ENCODE measurements around the gene PASD1. TPM values are rescaled to one million over a fixed set of nuclear protein-coding genes. Genes with fewer than 3 reads are reported as not detected.
"Not testable (repeated sequence)": the region's sequence is repeated elsewhere in the genome, so short reads cannot be mapped to it uniquely, and the experiment has no call there.

The PASD1 gene, protein sequence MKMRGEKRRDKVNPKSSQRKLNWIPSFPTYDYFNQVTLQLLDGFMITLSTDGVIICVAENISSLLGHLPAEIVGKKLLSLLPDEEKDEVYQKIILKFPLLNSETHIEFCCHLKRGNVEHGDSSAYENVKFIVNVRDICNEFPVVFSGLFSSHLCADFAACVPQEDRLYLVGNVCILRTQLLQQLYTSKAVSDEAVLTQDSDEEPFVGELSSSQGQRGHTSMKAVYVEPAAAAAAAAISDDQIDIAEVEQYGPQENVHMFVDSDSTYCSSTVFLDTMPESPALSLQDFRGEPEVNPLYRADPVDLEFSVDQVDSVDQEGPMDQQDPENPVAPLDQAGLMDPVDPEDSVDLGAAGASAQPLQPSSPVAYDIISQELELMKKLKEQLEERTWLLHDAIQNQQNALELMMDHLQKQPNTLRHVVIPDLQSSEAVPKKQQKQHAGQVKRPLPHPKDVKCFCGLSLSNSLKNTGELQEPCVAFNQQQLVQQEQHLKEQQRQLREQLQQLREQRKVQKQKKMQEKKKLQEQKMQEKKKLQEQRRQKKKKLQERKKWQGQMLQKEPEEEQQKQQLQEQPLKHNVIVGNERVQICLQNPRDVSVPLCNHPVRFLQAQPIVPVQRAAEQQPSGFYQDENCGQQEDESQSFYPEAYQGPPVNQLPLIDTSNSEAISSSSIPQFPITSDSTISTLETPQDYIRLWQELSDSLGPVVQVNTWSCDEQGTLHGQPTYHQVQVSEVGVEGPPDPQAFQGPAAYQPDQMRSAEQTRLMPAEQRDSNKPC
- total RNA-seq (2014; rRNA removed; shearing (Covaris generic)), result not detected in 2 replicates

DNA sequence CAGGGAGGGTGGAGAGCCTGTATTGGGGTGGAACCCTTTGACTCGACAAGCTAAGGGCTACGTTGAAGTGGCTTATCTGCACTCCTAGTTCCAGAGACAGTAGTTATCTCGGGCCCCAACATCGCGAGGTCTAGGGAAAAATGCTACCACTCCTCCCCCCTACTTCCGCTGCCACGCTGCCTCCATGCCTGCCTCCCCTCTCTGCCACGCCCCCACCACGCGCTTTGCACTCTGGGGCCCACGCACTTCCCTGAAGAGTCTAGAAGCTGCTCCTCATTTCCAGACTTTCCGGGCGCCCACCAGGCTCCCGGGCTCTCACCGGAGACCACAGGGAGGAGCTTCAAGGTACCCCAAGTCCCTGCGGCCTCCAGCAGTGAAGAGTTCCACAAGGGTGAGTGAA lies at the start of gene PASD1:
Gene PASD1, plus strand, starts transcription at position 227 of the 400 bp plus-strand sequence. CDS start 37,879 bp downstream, outside the sequence.
- H3K4me3 ChIP-seq (ENCODE audit: insufficient read depth, low read depth, low read length), result no peak within 1 kb of the TSS
- no peaks in the 10 kb centered on the region for H3K36me3 ChIP-seq (replicated peaks; ENCODE audit: control insufficient read depth, insufficient read depth, low read length)
- DNase-seq, result peak; percentile 18
- H3K27me3 ChIP-seq (ENCODE audit: control insufficient read depth, insufficient read depth, low read length), result no peaks in the 10 kb centered on the region

DNA sequence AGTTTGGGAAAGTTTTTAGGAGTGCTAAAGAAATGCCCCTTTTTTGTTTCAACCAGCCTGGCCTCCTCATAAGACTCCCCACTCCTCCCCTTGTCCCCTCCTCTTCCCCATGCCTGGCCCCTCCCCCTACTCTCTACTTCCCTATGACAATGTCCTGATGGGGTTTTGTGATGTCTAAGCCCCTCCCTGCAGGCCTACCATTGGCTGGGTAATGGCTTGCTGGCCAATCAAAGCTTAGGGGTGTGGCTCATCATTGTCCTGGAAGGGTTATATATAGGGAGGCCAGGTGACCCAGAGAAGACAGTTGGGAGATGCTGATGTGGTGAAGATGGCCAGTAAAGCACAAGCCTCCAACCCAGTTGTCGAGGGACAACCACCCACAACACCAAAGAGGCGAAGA lies 48.2 kb upstream of the PASD1 start:
- Histone ChIP-seq H3K36me3 (replicated peaks; ENCODE audit: control insufficient read depth, insufficient read depth, low read length) (no peaks in the 10 kb centered on the region), H3K27me3 (ENCODE audit: control insufficient read depth, insufficient read depth, low read length) (no peaks in the 10 kb centered on the region), H3K4me3 (ENCODE audit: insufficient read depth, low read depth, low read length) (no peak overlapping the region)
- DNase-seq, result no peak

DNA sequence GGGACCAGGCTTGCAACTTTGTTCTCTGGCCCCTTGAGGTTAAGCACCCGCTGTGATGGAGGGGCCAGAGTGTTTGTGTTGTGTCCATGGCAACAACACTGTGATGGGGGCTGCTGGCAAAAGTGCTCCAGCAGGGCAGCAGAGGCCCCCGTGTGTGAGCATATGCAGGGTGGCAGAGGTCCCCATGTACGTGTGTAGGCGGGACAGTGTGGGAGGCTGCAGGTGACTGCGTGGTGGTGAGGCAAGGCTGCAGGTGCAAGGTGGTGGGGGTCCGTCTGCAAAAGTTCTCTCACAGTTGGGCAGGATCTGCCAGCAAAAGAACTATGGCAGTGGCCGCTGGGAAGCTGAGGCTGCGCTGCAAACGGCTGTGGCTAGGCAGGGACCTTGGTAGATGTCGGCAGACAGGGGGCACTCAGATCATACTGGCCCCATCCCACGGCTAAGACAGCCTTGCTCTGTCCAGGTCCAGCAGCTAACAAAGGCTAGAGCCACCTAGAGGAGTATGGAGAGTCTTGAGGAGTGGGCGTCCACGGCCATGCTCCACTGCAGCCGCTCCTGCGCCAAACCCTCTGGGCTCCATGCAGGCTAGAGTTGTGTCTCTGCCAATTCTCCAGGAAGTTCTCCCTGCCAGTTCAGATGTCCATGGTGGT lies 46.8 kb upstream of the PASD1 start:
- Histone ChIP-seq H3K27me3 (ENCODE audit: control insufficient read depth, insufficient read depth, low read length) (no peaks in the 10 kb centered on the region), H3K4me3 (ENCODE audit: insufficient read depth, low read depth, low read length) (no peak overlapping the region), H3K36me3 (replicated peaks; ENCODE audit: control insufficient read depth, insufficient read depth, low read length) (no peaks in the 10 kb centered on the region)
- no peak for DNase-seq

DNA sequence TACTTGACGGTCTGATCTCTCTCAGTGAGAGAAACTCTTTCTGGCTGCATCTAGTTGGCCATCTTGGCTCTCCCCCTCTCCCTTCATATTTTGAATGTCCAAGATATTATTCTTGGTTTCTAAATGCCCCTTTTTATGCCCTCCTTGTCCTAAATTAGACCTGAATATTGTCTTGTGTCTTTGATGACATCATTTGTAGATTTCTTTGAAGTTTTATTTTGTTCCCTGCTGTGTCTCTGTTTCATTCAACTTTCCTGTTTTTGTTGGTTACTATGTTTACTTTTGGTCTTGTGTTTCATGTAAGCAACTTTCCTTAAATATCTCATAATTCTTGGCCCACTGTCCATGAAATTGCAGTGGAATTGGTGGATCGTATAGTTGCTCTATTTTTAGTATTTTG lies 46.1 kb upstream of the PASD1 start:
- H3K27me3 ChIP-seq (ENCODE audit: control insufficient read depth, insufficient read depth, low read length), result no peaks in the 10 kb centered on the region
- no peak overlapping the region for H3K4me3 ChIP-seq (ENCODE audit: insufficient read depth, low read depth, low read length)
- H3K36me3 ChIP-seq (replicated peaks; ENCODE audit: control insufficient read depth, insufficient read depth, low read length), result no peaks in the 10 kb centered on the region
- DNase-seq, result no peak

DNA sequence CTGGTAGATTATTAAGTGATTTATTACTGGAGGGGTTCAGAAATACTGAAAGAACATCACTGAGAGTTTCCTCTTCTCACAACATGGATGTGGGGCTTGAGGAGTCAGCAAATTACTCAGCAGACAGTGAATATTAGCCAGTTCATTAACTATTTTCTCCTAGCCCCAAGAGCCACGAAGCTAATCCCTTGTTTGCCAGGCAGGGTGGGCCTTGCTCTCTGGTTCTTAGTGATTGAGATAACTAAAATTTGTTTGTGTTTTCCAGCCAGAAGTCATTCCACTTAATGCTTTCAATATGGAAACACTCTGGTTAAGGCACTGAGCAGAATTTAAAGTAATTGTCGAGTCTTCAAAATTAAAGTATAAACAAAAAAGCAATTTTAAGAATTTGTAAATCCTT lies 40.1 kb upstream of the PASD1 start:
- no peak overlapping the region for H3K4me3 ChIP-seq (ENCODE audit: insufficient read depth, low read depth, low read length)
- DNase-seq, result no peak

DNA sequence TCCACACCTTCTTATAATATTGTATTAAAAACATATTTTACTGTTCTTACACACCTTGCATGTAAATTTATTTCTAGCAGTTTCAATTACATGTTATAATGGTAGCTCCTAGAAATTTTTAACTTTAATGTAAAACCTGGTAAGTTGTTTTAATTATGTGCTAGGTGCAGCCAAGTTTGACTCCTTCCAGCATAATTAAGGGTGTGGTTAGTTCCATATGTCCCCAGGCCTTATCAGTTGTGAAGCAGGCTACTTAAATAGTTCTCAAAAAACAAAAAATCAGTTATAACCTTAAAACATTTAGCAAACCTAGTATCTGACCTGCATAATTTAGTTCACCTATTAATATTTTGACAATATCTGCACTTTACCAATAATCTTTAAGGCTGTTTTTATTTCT lies 26.9 kb upstream of the PASD1 start:
- Histone ChIP-seq H3K27me3 (ENCODE audit: control insufficient read depth, insufficient read depth, low read length) (no peaks in the 10 kb centered on the region), H3K36me3 (replicated peaks; ENCODE audit: control insufficient read depth, insufficient read depth, low read length) (no peaks in the 10 kb centered on the region), H3K4me3 (ENCODE audit: insufficient read depth, low read depth, low read length) (no peak overlapping the region)
- DNase-seq, result no peak

More for the DNA sequence above, 40.1 kb upstream of the PASD1 start:
- no peaks in the 10 kb centered on the region for H3K36me3 ChIP-seq (replicated peaks; ENCODE audit: control insufficient read depth, insufficient read depth, low read length)
- no peaks in the 10 kb centered on the region for H3K27me3 ChIP-seq (ENCODE audit: control insufficient read depth, insufficient read depth, low read length)

DNA sequence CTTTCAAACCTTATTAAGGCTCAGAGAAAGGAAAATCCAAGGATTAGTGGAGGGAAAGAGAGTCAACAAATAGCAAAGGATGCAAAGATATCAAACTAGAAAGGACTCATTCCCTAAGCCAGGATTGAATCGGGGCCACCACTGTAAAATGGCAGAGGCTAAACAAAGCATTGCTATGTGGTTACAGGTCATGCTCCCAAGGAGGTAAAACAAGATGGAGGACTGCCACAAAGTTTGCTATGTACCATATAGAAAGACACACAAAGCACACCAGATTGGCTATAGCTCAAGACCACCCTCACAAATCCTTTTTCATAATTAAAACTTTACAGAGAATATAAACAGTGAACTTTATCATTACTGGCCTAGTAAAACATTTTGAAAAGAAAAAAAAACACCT lies 25.9 kb upstream of the PASD1 start:
- no peak overlapping the region for H3K4me3 ChIP-seq (ENCODE audit: insufficient read depth, low read depth, low read length)
- DNase-seq, result no peak
- no peaks in the 10 kb centered on the region for H3K27me3 ChIP-seq (ENCODE audit: control insufficient read depth, insufficient read depth, low read length)
- H3K36me3 ChIP-seq (replicated peaks; ENCODE audit: control insufficient read depth, insufficient read depth, low read length), result no peaks in the 10 kb centered on the region

DNA sequence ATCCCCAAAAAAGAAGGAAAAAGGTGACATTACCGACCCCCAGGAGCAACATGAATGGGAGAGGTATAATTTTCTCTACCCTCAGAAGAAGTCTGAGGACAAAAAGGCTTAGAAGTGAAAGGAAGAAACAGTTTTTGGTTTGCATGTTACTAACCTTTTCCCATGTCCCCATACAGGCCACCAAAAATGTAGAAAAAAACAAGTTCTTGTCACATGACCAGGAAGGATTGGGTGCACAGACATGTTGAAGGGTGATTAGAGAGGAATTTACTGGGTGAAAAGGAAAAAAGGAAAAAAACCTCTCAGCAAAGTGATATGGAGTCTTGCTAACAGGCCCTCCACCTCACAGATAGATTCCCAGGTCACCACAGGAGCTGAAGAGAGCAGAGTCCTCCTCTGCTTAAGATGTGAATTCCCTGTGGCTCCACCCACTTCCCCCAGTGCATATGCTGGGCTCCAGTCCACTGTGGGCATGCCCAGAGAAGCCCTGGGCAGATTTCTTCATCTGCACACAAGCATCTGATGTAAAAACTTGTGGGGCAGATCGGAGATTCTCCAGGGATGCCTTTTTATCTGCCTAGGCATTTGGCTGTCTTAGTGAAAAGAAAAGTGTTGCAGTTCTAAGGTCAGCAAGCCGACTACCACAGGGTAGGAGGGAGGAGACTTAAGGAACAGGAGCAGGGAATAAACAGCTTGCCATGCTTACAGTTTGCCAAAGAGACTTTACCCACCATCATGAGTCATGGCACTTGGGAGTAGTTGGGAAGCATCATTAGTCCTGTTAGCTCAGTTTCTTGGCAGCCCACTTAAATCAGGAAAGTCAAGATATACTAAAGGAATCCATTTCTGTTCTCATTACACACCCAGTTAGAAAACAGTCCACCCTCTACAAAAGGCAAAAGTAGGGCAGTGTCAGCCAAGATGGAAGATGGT lies 25.0 kb upstream of the PASD1 start:
- no peaks in the 10 kb centered on the region for H3K36me3 ChIP-seq (replicated peaks; ENCODE audit: control insufficient read depth, insufficient read depth, low read length)

DNA sequence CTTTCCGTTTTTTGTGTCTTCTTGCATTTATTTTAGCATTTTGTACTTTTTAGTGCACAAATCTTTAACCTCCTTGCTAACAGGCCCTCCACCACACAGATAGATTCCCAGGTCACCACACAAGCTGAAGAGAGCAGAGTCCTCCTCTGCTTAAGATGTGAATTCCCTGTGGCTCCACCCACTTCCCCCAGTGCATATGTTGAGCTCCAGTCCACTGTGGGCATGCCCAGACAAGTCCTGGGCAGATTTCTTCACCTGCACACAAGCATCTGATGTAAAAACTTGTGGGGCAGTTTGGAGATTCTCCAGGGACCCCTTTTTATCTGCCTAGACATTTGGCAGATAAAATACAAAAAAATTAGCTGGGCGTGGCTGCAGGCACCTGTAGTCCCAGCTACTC lies 19.8 kb upstream of the PASD1 start:
- DNase-seq, result no peak
- no peak overlapping the region for H3K4me3 ChIP-seq (ENCODE audit: insufficient read depth, low read depth, low read length)
- no peaks in the 10 kb centered on the region for H3K36me3 ChIP-seq (replicated peaks; ENCODE audit: control insufficient read depth, insufficient read depth, low read length)

More for the DNA sequence above, 25.0 kb upstream of the PASD1 start:
- H3K27me3 ChIP-seq (ENCODE audit: control insufficient read depth, insufficient read depth, low read length), result no peaks in the 10 kb centered on the region
- H3K4me3 ChIP-seq (ENCODE audit: insufficient read depth, low read depth, low read length), result no peak overlapping the region
- DNase-seq, result no peak

DNA sequence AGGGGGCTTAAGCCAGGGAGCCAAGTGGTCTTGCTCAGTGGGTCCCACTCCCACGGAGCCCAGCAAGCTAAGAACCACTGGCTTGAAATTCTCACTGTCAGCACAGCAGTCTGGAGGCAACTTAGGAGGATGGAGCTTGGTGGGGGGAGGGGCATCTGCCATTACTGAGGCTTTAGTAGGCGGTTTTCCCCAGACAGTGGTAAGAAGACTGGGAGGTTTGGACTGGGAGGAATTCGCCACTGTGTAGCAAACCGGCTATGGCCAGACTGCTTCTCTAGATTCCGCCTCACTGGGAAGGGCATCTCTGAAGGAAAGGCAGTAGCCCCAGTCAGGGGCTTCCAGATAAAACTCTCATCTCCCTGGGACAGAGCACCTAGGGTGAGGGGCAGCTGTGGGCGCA lies 17.2 kb upstream of the PASD1 start:
- not testable (repeated sequence) for DNase-seq; H3K27me3 ChIP-seq (ENCODE audit: control insufficient read depth, insufficient read depth, low read length); H3K36me3 ChIP-seq (replicated peaks; ENCODE audit: control insufficient read depth, insufficient read depth, low read length); H3K4me3 ChIP-seq (ENCODE audit: insufficient read depth, low read depth, low read length)

More for the DNA sequence above, 19.8 kb upstream of the PASD1 start:
- H3K27me3 ChIP-seq (ENCODE audit: control insufficient read depth, insufficient read depth, low read length), result no peaks in the 10 kb centered on the region

DNA sequence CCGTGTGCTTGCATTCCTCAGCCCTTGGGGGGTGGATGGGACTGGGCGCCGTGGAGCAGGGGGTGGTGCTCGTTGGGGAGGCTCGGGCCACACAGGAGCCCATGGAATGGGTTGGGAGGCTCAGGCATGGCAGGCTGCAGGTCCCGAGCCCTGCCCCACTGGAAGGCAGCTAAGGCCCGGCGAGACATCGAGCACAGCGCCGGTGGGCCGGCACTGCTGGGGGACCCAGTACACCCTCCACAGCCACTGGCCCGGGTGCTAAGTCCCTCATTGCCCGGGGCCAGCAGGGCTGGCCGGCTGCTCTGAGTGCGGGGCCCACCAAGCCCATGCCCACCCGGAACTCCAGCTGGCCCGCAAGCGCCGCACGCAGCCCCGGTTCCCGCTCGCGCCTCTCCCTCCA lies 12.3 kb upstream of the PASD1 start:
- not testable (repeated sequence) for DNase-seq; H3K36me3 ChIP-seq (replicated peaks; ENCODE audit: control insufficient read depth, insufficient read depth, low read length); H3K27me3 ChIP-seq (ENCODE audit: control insufficient read depth, insufficient read depth, low read length); H3K4me3 ChIP-seq (ENCODE audit: insufficient read depth, low read depth, low read length)

DNA sequence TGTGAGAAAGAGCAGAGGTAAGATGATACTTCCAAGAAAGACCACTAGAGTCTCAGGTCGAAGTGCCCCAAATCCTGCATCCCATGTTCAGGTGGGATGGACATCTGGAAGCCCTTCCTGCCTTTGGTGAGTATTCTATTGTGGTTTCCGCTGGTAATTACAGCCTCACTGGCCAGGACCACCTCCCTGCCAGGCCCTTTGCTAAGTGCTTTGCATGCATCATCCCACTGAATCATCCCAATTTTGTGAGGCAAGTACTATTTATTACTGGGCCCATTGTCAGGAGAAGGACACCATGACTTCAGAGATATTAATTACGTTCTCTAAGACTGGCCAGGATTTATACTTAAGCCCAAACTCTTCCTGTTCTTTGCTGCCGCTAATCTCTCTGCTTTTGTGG lies 10.7 kb upstream of the PASD1 start:
- no peaks in the 10 kb centered on the region for H3K27me3 ChIP-seq (ENCODE audit: control insufficient read depth, insufficient read depth, low read length)
- no peaks in the 10 kb centered on the region for H3K36me3 ChIP-seq (replicated peaks; ENCODE audit: control insufficient read depth, insufficient read depth, low read length)
- no peak for DNase-seq
- H3K4me3 ChIP-seq (ENCODE audit: insufficient read depth, low read depth, low read length), result no peak overlapping the region

DNA sequence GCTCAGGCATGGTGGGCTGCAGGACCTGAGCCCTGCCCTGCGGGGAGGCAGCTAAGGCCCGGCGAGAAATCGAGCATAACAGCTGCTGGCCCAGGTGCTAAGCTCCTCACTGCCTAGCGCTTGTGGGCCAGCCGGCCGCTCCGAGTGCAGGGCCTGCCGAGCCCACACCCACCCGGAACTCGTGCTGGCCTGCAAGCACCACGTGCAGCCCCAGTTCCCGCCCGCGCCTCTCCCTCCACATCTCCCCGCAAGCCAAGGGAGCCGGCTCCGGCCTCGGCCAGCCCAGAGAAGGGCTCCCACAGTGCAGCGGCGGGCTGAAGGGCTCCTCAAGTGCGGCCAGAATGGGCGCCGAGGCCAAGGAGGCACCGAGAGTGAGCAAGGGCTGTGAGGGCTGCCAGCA lies 8.2 kb upstream of the PASD1 start:
- H3K27me3 ChIP-seq (ENCODE audit: control insufficient read depth, insufficient read depth, low read length); H3K36me3 ChIP-seq (replicated peaks; ENCODE audit: control insufficient read depth, insufficient read depth, low read length); DNase-seq; H3K4me3 ChIP-seq (ENCODE audit: insufficient read depth, low read depth, low read length): not testable (repeated sequence)

DNA sequence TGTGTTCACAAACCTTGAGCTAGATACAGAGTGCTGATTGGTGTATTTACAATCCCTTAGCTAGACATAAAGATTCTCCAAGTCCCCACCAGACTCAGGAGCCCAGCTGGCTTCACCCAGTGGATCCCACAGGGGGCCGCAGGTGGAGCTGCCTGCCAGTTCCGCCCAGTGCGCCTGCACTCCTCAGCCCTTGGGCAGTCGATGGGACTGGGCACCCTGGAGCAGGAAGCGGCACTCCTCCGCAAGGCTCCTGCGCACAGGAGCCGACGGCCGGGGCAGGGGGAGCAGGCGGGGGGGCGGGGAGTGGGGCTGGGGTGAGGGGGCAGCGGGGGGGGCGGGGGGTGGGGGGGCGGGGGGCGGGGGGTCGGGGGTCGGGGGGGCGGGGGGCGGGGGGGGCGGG lies 990 bp upstream of the PASD1 start:
- not testable (repeated sequence) for H3K4me3 ChIP-seq (ENCODE audit: insufficient read depth, low read depth, low read length); H3K36me3 ChIP-seq (replicated peaks; ENCODE audit: control insufficient read depth, insufficient read depth, low read length); H3K27me3 ChIP-seq (ENCODE audit: control insufficient read depth, insufficient read depth, low read length)
- peak; percentile 26 for DNase-seq

Measured in H7 (cell line).